HEK293T (cell line): ENCODE results near the gene PPP4C.

ENCODE experiments used
- CTCF ChIA-PET: fragments of 350-600 bp; formaldehyde crosslinking; extraction: SDS; loops from one replicate; lab custom pipeline; 2021; ENCODE audit warnings: antibody characterized with exemption, inconsistent platforms; lab: Yijun Ruan, JAX
- POLR2A ChIA-PET: fragments of 350-600 bp; formaldehyde crosslinking; extraction: SDS; loops from one replicate; lab custom pipeline; 2020; ENCODE audit warnings: antibody characterized with exemption, inconsistent platforms; lab: Yijun Ruan, JAX
- DNase-seq: peaks from one replicate; pipeline ENCODE4 v3.0.0; 2012; ENCODE audit warnings: mixed read lengths; ENCODE audit errors: extremely low spot score
- ARNT ChIP-seq: fragments of 450-650 bp; IDR thresholded peaks from 2 replicates; pipeline ENCODE4 v1.6.1; 2017; ENCODE audit warnings: mild to moderate bottlenecking
- BHLHE40 ChIP-seq: fragments of 450-650 bp; IDR thresholded peaks from 2 replicates; pipeline ENCODE4 v1.6.1; 2016; ENCODE audit warnings: mild to moderate bottlenecking, moderate library complexity, borderline replicate concordance
- CTBP1 ChIP-seq: fragments of 450-650 bp; IDR thresholded peaks from 2 replicates; pipeline ENCODE4 v1.6.1; 2016; ENCODE audit warnings: borderline replicate concordance
- ELF4 ChIP-seq: fragments of 450-650 bp; IDR thresholded peaks from 2 replicates; pipeline ENCODE4 v1.6.1; 2017; ENCODE audit warnings: antibody characterized with exemption
- FOXA1 ChIP-seq: fragments of 450-650 bp; IDR thresholded peaks from 2 replicates; pipeline ENCODE4 v1.6.1; 2016; ENCODE audit warnings: mild to moderate bottlenecking
- FOXK2 ChIP-seq: fragments of 450-650 bp; IDR thresholded peaks from 2 replicates; pipeline ENCODE4 v1.6.1; 2016; ENCODE audit warnings: mild to moderate bottlenecking
- HDGF ChIP-seq: fragments of 450-650 bp; IDR thresholded peaks from 2 replicates; pipeline ENCODE4 v1.6.1; 2017; ENCODE audit warnings: antibody characterized with exemption, borderline replicate concordance
- L3MBTL2 ChIP-seq: fragments of 450-650 bp; conservative IDR thresholded peaks from 2 replicates; pipeline ENCODE4 v1.6.1; 2016; ENCODE audit warnings: mild to moderate bottlenecking
- LEF1 ChIP-seq: fragments of 450-650 bp; IDR thresholded peaks from 2 replicates; pipeline ENCODE4 v1.6.1; 2017; ENCODE audit warnings: mild to moderate bottlenecking, borderline replicate concordance
- NFRKB ChIP-seq: fragments of 450-650 bp; IDR thresholded peaks from 2 replicates; pipeline ENCODE4 v1.6.1; 2016; ENCODE audit warnings: mild to moderate bottlenecking, moderate library complexity
- SP1 ChIP-seq: fragments of 450-650 bp; IDR thresholded peaks from 2 replicates; pipeline ENCODE4 v1.6.1; 2017
- SUZ12 ChIP-seq: fragments of 450-650 bp; IDR thresholded peaks from 2 replicates; pipeline ENCODE4 v1.6.1; 2016; ENCODE audit warnings: mild to moderate bottlenecking
- TARDBP ChIP-seq: fragments of 450-650 bp; IDR thresholded peaks from 2 replicates; pipeline ENCODE4 v1.6.1; 2016
- ZNF384 ChIP-seq: fragments of 450-650 bp; IDR thresholded peaks from 2 replicates; pipeline ENCODE4 v1.6.1; 2016
- TF ChIP-seq, protein P1 (sequence below): fragments of 450-650 bp; IDR thresholded peaks from 2 replicates; pipeline ENCODE4 v1.6.1; 2016

PPP4C gene

DNA sequence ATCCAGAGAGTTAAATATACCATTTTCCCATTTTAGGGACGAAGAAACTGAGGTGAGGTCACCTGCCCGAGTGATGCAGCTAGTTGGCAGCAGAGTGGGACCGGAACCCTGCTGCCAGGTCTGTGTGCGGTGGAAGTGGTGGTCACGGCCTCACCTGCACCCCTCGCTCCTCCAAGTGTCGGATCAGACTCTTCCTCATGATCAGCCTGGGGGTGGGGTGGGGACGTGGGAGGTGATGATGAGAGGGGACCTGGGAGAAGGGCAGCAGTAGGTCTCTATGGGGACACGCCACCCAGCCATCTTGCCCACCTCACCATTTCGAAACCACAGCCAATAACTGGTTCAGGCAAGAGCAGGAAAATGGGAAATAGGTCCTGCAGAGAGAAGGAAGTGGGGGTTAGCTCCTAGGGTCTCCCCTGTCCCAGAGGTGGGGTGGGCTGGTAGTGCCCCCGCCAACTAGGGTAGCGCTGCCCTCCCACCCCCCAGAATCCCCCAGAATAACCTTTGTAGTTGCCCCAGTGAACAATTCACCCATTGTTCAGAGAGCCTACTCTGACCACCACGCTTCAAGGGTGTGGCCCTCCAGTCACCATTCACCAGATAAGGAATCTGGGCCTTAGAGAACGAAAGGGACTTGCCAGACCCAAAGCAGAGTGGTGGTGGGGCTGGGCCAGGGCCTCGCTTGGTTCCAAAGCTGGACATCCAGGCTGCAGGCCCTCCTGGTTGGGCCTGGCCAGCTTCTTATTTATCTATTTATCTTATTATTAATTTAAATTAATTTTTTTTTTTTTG lies 32.5 kb downstream of the PPP4C start:
- DNase-seq, result no peak
- ChIA-PET POLR2A (no interaction called here), CTCF (no interaction called here)
- TF ChIP-seq L3MBTL2 (no peak), FOXA1 (no peak), SP1 (no peak), TARDBP (no peak), ELF4 (no peak)
- TF ChIP-seq, protein P1, sequence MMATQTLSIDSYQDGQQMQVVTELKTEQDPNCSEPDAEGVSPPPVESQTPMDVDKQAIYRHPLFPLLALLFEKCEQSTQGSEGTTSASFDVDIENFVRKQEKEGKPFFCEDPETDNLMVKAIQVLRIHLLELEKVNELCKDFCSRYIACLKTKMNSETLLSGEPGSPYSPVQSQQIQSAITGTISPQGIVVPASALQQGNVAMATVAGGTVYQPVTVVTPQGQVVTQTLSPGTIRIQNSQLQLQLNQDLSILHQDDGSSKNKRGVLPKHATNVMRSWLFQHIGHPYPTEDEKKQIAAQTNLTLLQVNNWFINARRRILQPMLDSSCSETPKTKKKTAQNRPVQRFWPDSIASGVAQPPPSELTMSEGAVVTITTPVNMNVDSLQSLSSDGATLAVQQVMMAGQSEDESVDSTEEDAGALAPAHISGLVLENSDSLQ, result no peak

DNA sequence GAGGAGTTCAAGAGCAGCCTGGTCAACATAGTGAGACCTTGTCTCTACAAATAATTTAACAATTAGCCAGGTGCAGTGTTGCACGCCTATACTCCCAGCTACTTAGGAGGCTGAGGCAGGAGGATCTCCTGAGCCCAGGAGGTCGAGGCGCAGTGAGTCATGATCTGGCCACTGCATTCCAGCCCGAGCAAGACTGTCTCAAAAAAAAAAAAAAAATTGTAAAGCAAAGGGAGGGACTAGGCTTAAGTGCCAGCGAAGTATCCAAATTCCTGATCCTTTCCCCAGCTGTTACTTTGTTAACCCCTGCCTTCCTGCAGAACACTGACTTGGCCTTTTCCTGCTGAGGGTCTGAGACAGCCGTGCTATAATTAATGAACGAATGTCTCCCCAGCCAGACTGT lies 34.9 kb downstream of the PPP4C start:
- no peak for DNase-seq
- TF ChIP-seq CTBP1, result no peak
- TF ChIP-seq, protein P1, result no peak
- no peak for TF ChIP-seq BHLHE40
- TF ChIP-seq FOXK2, result no peak
- no peak for TF ChIP-seq ELF4
- no peak for TF ChIP-seq ARNT
- TF ChIP-seq NFRKB, result no peak
- no peak for TF ChIP-seq L3MBTL2
- no peak for TF ChIP-seq SUZ12
- TF ChIP-seq SP1, result no peak
- TF ChIP-seq HDGF, result no peak
- no peak for TF ChIP-seq FOXA1
- TF ChIP-seq ZNF384, result no peak
- TF ChIP-seq LEF1, result no peak
- TF ChIP-seq TARDBP, result no peak
- POLR2A ChIA-PET, result interaction anchor here (1.3 to 2.4 kb wide), 3 partner anchors 19 to 73 kb away, joined by 3 to 15 read pairs (median 5); partner anchors contain the start of genes CORO1A and TBX6
- CTCF ChIA-PET, result interaction anchor here (1.1 kb wide), 1 partner anchor 18 kb away, joined by 4 read pairs; no protein-coding TSS in a partner anchor

DNA sequence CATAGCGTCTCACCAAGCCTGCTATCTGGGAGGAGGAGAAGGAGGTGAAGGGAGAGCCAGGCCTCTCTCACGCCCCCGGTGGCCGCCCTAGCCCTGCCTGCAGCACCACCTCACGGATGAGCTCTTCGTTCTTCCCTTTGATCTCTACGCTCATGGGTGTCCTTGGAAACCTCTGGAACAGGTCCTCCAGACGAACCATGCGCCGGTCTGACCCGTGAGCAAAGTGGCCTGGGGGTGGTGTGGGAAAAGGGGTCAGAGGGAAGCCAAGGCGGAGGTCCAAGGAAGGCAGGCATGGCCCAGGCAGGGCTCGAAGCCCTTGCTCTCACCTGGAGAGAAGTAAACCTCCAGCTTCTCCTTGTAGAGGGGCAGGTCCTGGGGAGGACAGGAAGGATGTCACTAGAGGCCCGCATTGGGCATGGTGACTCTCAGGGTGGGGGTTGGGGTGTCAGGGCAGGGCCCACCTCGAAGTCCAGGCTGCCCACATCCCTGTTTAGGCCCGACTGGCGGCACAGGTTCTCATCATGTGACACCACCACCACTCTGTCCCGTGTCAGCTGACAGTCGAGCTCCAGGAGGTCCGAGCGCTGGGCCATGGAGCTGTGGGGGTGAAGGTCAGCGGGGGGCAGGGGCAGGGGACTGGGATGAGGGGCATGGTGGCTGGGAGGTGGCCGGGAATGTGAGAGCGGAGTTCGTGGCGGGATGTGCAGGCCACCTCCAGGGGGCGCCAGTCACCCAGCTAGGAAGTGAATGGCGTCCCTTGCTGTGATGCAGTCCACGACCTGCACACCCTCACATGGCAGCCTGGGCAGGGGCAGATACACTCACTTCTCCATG lies 36.6 kb downstream of the PPP4C start:
- peak; percentile 95 for DNase-seq
- 0 out of 2 replicates have a peak, but pooled peaks have one; percentile 55 for TF ChIP-seq ARNT
- TF ChIP-seq, protein P1, result no peak
- TF ChIP-seq ZNF384, result no peak
- ChIA-PET CTCF (interaction anchor here (0.6 to 4.4 kb wide), 17 partner anchors 9 to 503 kb away, joined by 3 to 36 read pairs (median 4); partner anchors contain the start of genes ALDOA, DCTPP1 and TBX6), POLR2A (interaction anchor here (0.8 to 1.9 kb wide), 10 partner anchors 8 to 71 kb away, joined by 3 to 15 read pairs (median 4); partner anchors contain the start of genes ALDOA, CORO1A, MAPK3 and TBX6)

DNA sequence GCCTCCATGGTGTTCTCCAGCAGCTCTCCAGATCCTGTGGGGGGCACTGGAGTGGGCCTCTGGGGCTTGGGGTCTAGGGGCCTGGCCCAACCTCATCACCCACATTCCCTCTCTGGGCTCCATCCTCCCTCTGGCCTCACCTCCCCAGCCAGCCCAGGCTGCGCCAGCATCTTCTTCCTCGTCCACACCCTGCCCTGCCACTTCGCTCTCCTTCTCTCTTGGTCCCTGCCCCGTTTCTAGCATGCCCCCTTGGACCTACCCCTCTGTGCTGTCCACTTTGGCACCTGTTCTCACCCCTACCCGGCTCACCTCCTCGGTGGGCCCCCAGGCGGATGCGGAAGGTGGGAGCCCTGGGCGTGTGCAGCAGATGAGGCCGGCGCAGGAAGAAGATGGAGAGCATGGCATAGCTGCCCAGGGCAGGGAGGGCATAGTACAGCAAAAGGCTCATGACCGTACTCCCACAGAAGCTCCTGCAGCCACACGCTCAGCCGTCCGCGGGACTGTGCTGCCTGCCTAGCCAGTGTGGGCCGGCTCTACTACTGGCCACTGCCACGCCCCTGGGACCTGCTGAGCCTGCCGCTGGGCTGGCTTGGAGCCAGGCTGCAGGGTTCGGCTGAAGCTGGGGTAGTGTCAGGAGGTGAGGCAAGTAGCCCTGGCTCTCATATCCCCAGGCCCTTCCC lies 37.4 kb downstream of the PPP4C start, which contains the start of gene GDPD3:
Gene GDPD3, minus strand, starts transcription at position 507 of the 680 bp plus-strand sequence. Its CDS starts 59 bp downstream, at position 448.
- POLR2A ChIA-PET, result interaction anchor here (0.8 to 1.9 kb wide), 7 partner anchors 8 to 20 kb away, joined by 3 to 15 read pairs (median 4); partner anchors contain the start of gene MAPK3
- TF ChIP-seq ELF4 (no peak), HDGF (no peak)
- CTCF ChIA-PET, result interaction anchor here (1.6 to 4.4 kb wide), 5 partner anchors 10 to 46 kb away, joined by 3 to 36 read pairs (median 11); partner anchors contain the start of genes ALDOA and TBX6
- no peak for DNase-seq

DNA sequence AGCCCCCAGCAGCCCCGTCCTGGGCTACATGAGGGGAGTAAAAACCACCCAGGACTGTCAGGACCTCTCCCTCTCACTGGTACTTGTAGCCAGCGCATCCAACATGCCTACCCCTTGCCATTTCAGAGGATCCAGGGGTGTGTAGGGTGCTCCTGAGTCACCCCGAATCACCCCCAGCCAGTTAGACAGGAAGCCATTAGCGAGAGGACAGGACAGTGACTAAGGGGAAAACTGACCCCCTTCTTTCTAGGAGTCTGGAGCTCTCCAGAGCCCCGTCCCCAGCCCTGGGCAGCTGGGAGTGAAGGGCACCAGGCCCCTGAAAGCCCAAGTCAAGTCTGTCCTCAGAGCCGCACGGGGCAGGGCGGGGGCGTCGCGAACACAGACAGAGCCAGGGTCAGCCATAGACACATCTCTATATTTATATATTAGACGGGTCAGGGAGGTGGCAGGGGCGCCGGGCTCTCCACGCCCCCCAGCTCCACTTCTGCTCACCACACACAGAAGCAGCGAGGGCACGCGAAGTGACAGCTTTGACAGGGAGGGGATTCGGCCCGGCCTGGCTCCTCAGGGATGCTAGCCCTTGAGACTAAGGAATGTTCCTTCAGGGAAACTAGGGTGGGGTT lies 38.0 kb downstream of the PPP4C start:
- ChIA-PET CTCF (interaction anchor here (4.4 kb wide), 1 partner anchor 21 kb away, joined by 36 read pairs; the partner anchor contains the start of gene TBX6), POLR2A (interaction anchor here (0.9 to 1.0 kb wide), 2 partner anchors 10 to 11 kb away, joined by 3 read pairs; partner anchors contain the start of gene MAPK3)
- DNase-seq, result no peak
- no peak for TF ChIP-seq FOXA1
- TF ChIP-seq, protein P1, result no peak
- TF ChIP-seq SP1, result no peak
- TF ChIP-seq L3MBTL2, result no peak
- no peak for TF ChIP-seq ZNF384
- no peak for TF ChIP-seq FOXK2
- TF ChIP-seq BHLHE40, result no peak
